SU-DHL-6 (cell line): ENCODE data around the gene RAB3GAP2.
"Not testable (repeated sequence)": the region's sequence is repeated elsewhere in the genome, so short reads cannot be mapped to it uniquely, and the experiment has no call there.

Experiments
- H2AFZ ChIP-seq: fragments of 200-600 bp; sonication (generic); 2 replicates; pipeline ENCODE4 v1.6.1; 2014; ENCODE audit warnings: low read depth, mild to moderate bottlenecking, moderate library complexity, mixed read lengths, antibody characterized with exemption, low read length; ENCODE audit not compliant: severe bottlenecking
- H3F3A ChIP-seq: fragments of 200-600 bp; shearing (Covaris generic); 2 replicates; pipeline ENCODE4 v1.6.0; 2016; ENCODE audit warnings: antibody characterized with exemption, mild to moderate bottlenecking; ENCODE audit not compliant: insufficient read depth
- H3K27ac ChIP-seq: fragments of 200-600 bp; sonication (generic); 2 replicates; pipeline ENCODE4 v1.5.1; 2016; ENCODE audit warnings: low read depth, mild to moderate bottlenecking, low read length, moderate library complexity, mixed read lengths
- H3K27me3 ChIP-seq: fragments of 200-600 bp; sonication (generic), shearing (Covaris generic); 2 replicates; pipeline ENCODE4 v1.6.0; 2014; ENCODE audit warnings: mild to moderate bottlenecking, low read length
- H3K36me3 ChIP-seq: fragments of 200-600 bp; sonication (generic); 2 replicates; pipeline ENCODE4 v1.6.1; 2014; ENCODE audit warnings: mild to moderate bottlenecking, low read length, mixed read lengths
- H3K4me2 ChIP-seq: fragments of 300-600, 200-600 bp; shearing (Covaris generic), sonication (generic); 2 replicates; pipeline ENCODE4 v1.6.0; 2014; ENCODE audit warnings: low read length, low read depth, mild to moderate bottlenecking; ENCODE audit not compliant: poor library complexity, severe bottlenecking
- H3K4me3 ChIP-seq: fragments of 200-600 bp; sonication (generic); 2 replicates; pipeline ENCODE4 v1.5.1; 2014; ENCODE audit warnings: antibody characterized with exemption, low read length, mild to moderate bottlenecking, mixed read lengths; ENCODE audit not compliant: insufficient read depth, poor library complexity, severe bottlenecking
- H3K79me2 ChIP-seq: fragments of 200-600 bp; sonication (generic); 2 replicates; pipeline ENCODE4 v1.6.1; 2014; ENCODE audit warnings: mild to moderate bottlenecking, low read length, moderate library complexity; ENCODE audit not compliant: insufficient read depth
- H3K9ac ChIP-seq: fragments of 200-600 bp; sonication (generic); 2 replicates; pipeline ENCODE4 v1.7.0; 2014; ENCODE audit warnings: mild to moderate bottlenecking, low read length
- H3K9me2 ChIP-seq: fragments of 200-600 bp; sonication (generic); replicated peaks from 2 replicates; pipeline ENCODE4 v1.6.1; 2014; ENCODE audit warnings: low read length; ENCODE audit not compliant: insufficient read depth
- H3K9me3 ChIP-seq: fragments of 200-600 bp; sonication (generic); 2 replicates; pipeline ENCODE4 v1.6.1; 2014; ENCODE audit warnings: low read length, mixed read lengths; ENCODE audit not compliant: insufficient read depth
- H4K20me1 ChIP-seq: fragments of 200-600 bp; sonication (generic); 2 replicates; pipeline ENCODE4 v1.6.1; 2014; ENCODE audit warnings: low read depth, mild to moderate bottlenecking, antibody characterized with exemption, low read length, moderate library complexity, mixed read lengths
- EZH2phosphoT487 ChIP-seq: fragments of 200-600 bp; sonication (generic), shearing (Covaris generic); conservative IDR thresholded peaks from 2 replicates; pipeline ENCODE4 v1.6.1; 2018; ENCODE audit warnings: mild to moderate bottlenecking, antibody characterized with exemption, low read length, moderate library complexity, mixed read lengths
- TF ChIP-seq, protein P1 (sequence below): fragments of 200-600 bp; sonication (generic); IDR thresholded peaks from one replicate; pipeline ENCODE4 v1.5.1; 2017; ENCODE audit warnings: antibody characterized with exemption, mild to moderate bottlenecking, low read length, moderate library complexity; ENCODE audit not compliant: insufficient read depth, poor library complexity, severe bottlenecking

The RAB3GAP2 gene

DNA sequence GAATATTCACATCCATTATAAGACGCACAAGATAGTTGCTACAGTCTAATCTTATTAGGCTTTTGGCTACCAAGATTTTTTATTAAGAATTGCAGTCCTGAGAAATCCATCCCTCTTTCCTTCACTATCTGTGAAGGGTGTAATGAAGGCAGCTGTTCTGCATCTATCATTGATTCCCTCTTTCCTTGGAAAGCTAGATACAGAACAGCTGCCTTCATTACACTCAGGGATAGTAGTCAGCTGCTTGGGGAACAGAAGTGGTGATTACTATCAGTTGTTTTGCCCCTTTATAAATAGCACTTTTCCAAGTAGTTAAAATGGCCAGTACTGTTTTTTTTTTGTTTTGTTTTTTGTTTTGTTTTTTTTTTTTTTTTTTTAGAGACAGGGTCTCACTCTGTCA, 108.1 kb downstream of the RAB3GAP2 start:
- Histone ChIP-seq H3K36me3 (peaks cover 34% of the 10 kb centered on the region), H3K9ac (no peak overlapping the region)

DNA sequence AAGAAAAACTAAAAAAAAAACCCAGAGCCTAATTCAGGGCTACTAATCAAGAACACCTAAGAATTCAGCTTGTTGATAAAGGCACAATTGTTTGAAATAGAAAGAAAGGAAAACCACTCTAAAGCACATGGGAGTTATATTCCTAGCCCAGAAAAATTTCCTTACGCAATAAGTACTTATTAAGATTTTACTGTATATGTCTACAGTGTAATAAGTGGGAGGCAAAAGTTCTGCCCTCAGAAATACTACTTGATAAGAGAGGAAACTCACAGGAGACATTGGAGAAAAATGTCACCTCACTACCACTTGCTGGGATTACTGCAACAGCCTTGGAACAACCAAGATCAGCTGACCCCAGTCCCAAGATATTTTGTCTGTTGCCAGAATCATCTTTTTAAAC, 112.2 kb downstream of the RAB3GAP2 start:
- H3K79me2 ChIP-seq = no peaks in the 10 kb centered on the region
- no peak overlapping the region for H3K4me2 ChIP-seq
- H2AFZ ChIP-seq = no peak overlapping the region
- no peaks in the 10 kb centered on the region for H3K27me3 ChIP-seq
- TF ChIP-seq EZH2phosphoT487 = no peak
- TF ChIP-seq, protein P1, sequence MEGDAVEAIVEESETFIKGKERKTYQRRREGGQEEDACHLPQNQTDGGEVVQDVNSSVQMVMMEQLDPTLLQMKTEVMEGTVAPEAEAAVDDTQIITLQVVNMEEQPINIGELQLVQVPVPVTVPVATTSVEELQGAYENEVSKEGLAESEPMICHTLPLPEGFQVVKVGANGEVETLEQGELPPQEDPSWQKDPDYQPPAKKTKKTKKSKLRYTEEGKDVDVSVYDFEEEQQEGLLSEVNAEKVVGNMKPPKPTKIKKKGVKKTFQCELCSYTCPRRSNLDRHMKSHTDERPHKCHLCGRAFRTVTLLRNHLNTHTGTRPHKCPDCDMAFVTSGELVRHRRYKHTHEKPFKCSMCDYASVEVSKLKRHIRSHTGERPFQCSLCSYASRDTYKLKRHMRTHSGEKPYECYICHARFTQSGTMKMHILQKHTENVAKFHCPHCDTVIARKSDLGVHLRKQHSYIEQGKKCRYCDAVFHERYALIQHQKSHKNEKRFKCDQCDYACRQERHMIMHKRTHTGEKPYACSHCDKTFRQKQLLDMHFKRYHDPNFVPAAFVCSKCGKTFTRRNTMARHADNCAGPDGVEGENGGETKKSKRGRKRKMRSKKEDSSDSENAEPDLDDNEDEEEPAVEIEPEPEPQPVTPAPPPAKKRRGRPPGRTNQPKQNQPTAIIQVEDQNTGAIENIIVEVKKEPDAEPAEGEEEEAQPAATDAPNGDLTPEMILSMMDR = no peak
- no peaks in the 10 kb centered on the region for H4K20me1 ChIP-seq
- H3K4me3 ChIP-seq = no peak overlapping the region
- no peak overlapping the region for H3K9ac ChIP-seq
- H3K27ac ChIP-seq = no peak overlapping the region
- H3K36me3 ChIP-seq = peaks cover 15% of the 10 kb centered on the region
- no peaks in the 10 kb centered on the region for H3K9me3 ChIP-seq
- H3K9me2 ChIP-seq = no peaks in the 10 kb centered on the region
- no peaks in the 10 kb centered on the region for H3F3A ChIP-seq

More for the DNA sequence above, 108.1 kb downstream of the RAB3GAP2 start:
- TF ChIP-seq, protein P1 = no peak
- TF ChIP-seq EZH2phosphoT487 = no peak
- Histone ChIP-seq H4K20me1 (no peaks in the 10 kb centered on the region), H3K79me2 (no peaks in the 10 kb centered on the region), H3F3A (no peaks in the 10 kb centered on the region), H3K9me2 (no peaks in the 10 kb centered on the region), H3K9me3 (no peaks in the 10 kb centered on the region), H3K4me2 (no peak overlapping the region), H3K27me3 (no peaks in the 10 kb centered on the region), H3K4me3 (no peak overlapping the region), H3K27ac (no peak overlapping the region), H2AFZ (no peak overlapping the region)

DNA sequence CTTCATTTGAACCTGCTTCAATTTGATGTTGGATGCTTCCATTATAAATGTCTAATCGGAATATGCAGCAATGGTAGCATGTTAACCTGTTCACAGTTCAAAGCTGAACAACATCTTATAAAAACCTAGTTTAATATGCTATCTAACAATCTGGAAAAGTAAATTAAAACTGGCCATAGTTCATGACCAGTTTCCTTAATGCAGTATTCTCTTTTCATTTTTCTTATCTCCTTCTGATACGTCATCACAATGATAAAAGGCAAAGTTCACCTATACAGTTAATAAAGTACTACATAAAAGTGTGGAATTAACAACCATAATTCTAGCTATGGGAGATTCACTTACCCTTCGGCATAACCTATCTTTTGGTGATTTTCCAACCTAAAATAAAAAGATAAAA, 113.2 kb downstream of the RAB3GAP2 start:
- TF ChIP-seq, protein P1 = no peak
- no peak for TF ChIP-seq EZH2phosphoT487
- no peak overlapping the region for H3K27ac ChIP-seq
- no peaks in the 10 kb centered on the region for H3K9me3 ChIP-seq
- H3K4me2 ChIP-seq = no peak overlapping the region
- H3F3A ChIP-seq = no peaks in the 10 kb centered on the region
- no peaks in the 10 kb centered on the region for H3K27me3 ChIP-seq
- no peak overlapping the region for H2AFZ ChIP-seq
- H4K20me1 ChIP-seq = no peaks in the 10 kb centered on the region
- H3K9me2 ChIP-seq = no peaks in the 10 kb centered on the region
- peaks cover 11% of the 10 kb centered on the region for H3K36me3 ChIP-seq
- H3K9ac ChIP-seq = no peak overlapping the region
- no peak overlapping the region for H3K4me3 ChIP-seq
- H3K79me2 ChIP-seq = no peaks in the 10 kb centered on the region

DNA sequence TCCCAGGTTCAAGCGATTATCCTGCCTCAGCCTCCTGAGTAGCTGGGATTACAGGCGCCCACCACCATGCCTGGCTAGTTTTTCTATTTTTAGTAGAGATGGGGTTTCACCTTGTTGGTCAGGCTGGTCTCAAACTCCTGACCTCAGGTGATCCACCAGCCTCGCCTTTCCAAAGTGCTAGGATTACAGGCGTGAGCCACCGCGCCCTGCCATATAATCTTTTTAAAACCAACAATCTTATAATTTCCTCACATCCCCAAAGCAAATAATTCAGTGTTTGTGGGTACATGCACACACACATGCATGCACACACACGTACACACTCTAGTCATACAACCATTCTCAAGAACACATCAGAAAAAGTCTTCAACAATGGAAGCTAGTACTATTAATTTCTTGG, 113.7 kb downstream of the RAB3GAP2 start:
- H3F3A ChIP-seq, H3K9me3 ChIP-seq, H3K79me2 ChIP-seq, H3K27me3 ChIP-seq, H3K9me2 ChIP-seq, H3K4me3 ChIP-seq, H3K27ac ChIP-seq, H3K9ac ChIP-seq, H3K4me2 ChIP-seq, H4K20me1 ChIP-seq, H2AFZ ChIP-seq: not testable (repeated sequence)
- H3K36me3 ChIP-seq = peaks cover 13% of the 10 kb centered on the region
